Heart left ventricle (tissue), 16 donors: ENCODE measurements around the gene MEG3. TPM values are rescaled to one million over a fixed set of nuclear protein-coding genes. Genes with fewer than 3 reads are reported as not detected.

Experiments used
- ATAC-seq, 4 donors: fragments of 200-7000 bp; cut with Tn5 transposase; one replicate each; pipeline ENCODE4 v1.9.1; 2020 to 2022; ENCODE audit warnings: moderate library complexity in 4 of 4, mild to moderate bottlenecking in 3 of 4, moderate number of reproducible peaks in 1 of 4
- DNase-seq, 5 donors: peaks; one replicate each; pipeline ENCODE4 v3.0.0-alpha.2; 2020
- H3K27ac ChIP-seq, 12 donors: fragments of 200-600 bp; sonication (generic) in 4 of 12; one replicate each; pipeline versions ENCODE4 v1.5.0 to v1.8.0; 2016 to 2022; ENCODE audit warnings: mild to moderate bottlenecking in 2 of 12
- H3K27me3 ChIP-seq, 9 donors: fragments of 200-600 bp; sonication (generic) in 2 of 9; one replicate each; pipeline versions ENCODE4 v1.5.1 to v1.8.0; 2016 to 2022; ENCODE audit warnings: mild to moderate bottlenecking in 3 of 9
- H3K36me3 ChIP-seq, 9 donors: fragments of 200-600 bp; sonication (generic) in 2 of 9; one replicate each; pipeline versions ENCODE4 v1.5.0 to v1.8.0; 2018 to 2022; ENCODE audit warnings: mild to moderate bottlenecking in 2 of 9
- H3K4me1 ChIP-seq, 12 donors: fragments of 200-600 bp; sonication (generic) in 4 of 12; one replicate each; pipeline versions ENCODE4 v1.5.0 to v1.8.0; 2016 to 2022; ENCODE audit warnings: mild to moderate bottlenecking in 3 of 12
- H3K4me3 ChIP-seq, 12 donors: fragments of 200-600 bp; sonication (generic) in 4 of 12; one replicate each; pipeline versions ENCODE4 v1.5.0 to v1.8.0; 2017 to 2022; ENCODE audit warnings: mild to moderate bottlenecking in 9 of 12, moderate library complexity in 4 of 12
- H3K9me3 ChIP-seq, 12 donors: fragments of 200-600 bp; sonication (generic) in 4 of 12; one replicate each; pipeline versions ENCODE4 v1.5.0 to v1.8.0; 2016 to 2022; ENCODE audit warnings: mild to moderate bottlenecking in 1 of 12
- POLR2A ChIP-seq, 2 donors: fragments of 450-650 bp; IDR thresholded peaks; one replicate each; pipeline ENCODE4 v1.6.1; 2017; ENCODE audit warnings: antibody characterized with exemption in 2 of 2, mild to moderate bottlenecking in 2 of 2, moderate library complexity in 2 of 2
- WGBS, 4 donors: extraction: QIAGEN DNeasy Blood & Tissue Kit in 2 of 4; methylation state at CpG; one replicate each; pipeline versions ENCODE4 v1.1.5 to v1.1.7; 2013 to 2018; 5-methylcytosine and 5-hydroxymethylcytosine counted together
- intact Hi-C, 10 donors: fragments of 100-400 bp; cut with DNase I; formaldehyde crosslinking; loops; one replicate each; pipeline versions ENCODE4 v1.11.1 to v1.14.2; 2022
- polyA plus RNA-seq, 2 donors: library from polyadenylated mRNA; stranded (reverse); fragments of 200-250 nt; gene quantifications; one replicate each; pipeline ENCODE4 v1.2.3, GENCODE V29; 2013
- total RNA-seq, 9 donors: library from RNA; depleted of rRNA in 2 of 9; stranded (reverse); fragments of >200 nt in 2 of 9; fragmentation: NEBNext Ultra II Directional in 3 of 9; extraction: Animal tissue kit (Norgen Biotek cat#: 25700) in 3 of 9; gene quantifications; one replicate each; pipeline versions ENCODE4 v1.1.0 to v1.2.4, GENCODE V29; 2016 to 2023
- TF ChIP-seq, protein P1 (sequence below), 12 donors: fragments of 200-600 bp; sonication (generic) in 4 of 12; IDR thresholded peaks; one replicate each; pipeline versions ENCODE4 v1.5.0 to v1.8.0; 2018 to 2022; ENCODE audit warnings: antibody characterized with exemption in 12 of 12, mild to moderate bottlenecking in 5 of 12
- donor health status: ischemic (EF 13 %, LVEDD 7.1; RV severe dilation, severe dysfunction).
- donor health status: healthy with polysubstance abuse.
- donor health status: DM: no; HTN: yes; CAD: no.
- donor health status: DM: no; HTN: no; CAD: no.
- donor health status: ischemic (EF 25% LVEDD 6.9; RV normal size, moderate dysfunction).
- donor health status: ischemic (EF 25% LVEDD 5.7; RV mildly dilated, moderate dysfunction).
- donor health status: healthy.
- donor health status: DM: yes; HTN: yes; CAD: no.
- donor health status: ischemic (EF 35%, LVEDD 5.7; RV mildly dilated, moderate dysfunction).
- donor health status: nonischemic (EF 11% LVEDD 7.7; RV severe dilation, severe dysfunction).
- donor health status: DM: yes; HTN: yes; CAD: no.
- donor health status: PGD.
- donor health status: ischemic (EF 29% LVEDD 5.4; RV normal size, mild dysfunction).
- donor health status: nonischemic (EF 23%, LVEDD 6.1; RV moderate dilation, normal function).

The MEG3 gene
- total and polyA plus RNA-seq, 11 donors, result 3.6 to 37.7 (median 9.9) TPM

DNA sequence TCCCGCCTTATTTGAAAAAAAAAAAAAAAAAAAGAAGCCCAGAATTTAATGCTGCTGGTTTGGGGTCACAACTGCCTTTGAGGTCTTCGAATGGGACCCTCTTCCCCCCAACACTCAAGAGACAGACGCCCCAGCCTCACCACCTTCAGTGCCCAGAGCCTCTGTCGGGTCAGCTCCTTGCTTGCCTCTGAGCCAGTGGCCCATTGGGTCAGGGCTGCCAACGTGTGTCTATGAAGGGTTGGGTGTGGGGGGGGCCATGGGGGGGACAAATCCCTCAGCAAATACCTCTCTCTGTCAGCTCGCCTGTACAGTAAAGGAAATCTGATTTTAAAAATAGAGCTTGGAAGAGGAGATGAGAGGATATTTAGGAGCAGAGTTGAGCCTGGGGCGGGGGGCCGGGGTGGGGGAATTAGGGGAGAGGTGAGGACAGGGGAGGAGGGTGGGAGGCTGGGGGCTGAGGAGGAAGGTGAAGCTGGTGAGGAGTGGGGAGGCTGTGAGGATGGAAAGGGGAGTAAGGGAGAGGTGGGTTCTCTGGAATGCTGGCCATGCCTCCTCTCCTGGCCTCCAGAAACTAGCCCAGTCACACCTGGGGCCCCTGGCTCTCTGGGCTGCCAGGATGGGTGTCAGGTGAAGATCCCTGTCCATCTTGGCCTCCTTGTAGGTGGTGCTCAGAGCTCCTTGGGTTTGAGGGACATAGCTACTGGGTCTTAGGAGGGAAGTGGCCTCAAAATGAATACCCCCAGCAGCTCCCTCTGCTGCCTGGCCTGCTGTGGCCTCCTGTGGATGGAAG lies 64.3 kb downstream of the MEG3 start:
- DNase-seq (peak in 3 of 5 donors; percentile 8 to 26 (median 16)), ATAC-seq (no peak)
- WGBS, 4 donors, result 81 to 87% (median 85%) methylated on average over 8 of the region's 8 CpGs
- Histone ChIP-seq H3K4me1 (no peaks in the 10 kb centered on the region), H3K9me3 (no peaks in the 10 kb centered on the region), H3K27ac (no peak overlapping the region), H3K4me3 (no peak overlapping the region), H3K27me3 (peaks cover 0 to 32% (median 0%) of the 10 kb centered on the region in 9 donors), H3K36me3 (no peaks in the 10 kb centered on the region)
- TF ChIP-seq POLR2A (IDR thresholded peaks at IDR 0.05), result no peak
- TF ChIP-seq, protein P1, sequence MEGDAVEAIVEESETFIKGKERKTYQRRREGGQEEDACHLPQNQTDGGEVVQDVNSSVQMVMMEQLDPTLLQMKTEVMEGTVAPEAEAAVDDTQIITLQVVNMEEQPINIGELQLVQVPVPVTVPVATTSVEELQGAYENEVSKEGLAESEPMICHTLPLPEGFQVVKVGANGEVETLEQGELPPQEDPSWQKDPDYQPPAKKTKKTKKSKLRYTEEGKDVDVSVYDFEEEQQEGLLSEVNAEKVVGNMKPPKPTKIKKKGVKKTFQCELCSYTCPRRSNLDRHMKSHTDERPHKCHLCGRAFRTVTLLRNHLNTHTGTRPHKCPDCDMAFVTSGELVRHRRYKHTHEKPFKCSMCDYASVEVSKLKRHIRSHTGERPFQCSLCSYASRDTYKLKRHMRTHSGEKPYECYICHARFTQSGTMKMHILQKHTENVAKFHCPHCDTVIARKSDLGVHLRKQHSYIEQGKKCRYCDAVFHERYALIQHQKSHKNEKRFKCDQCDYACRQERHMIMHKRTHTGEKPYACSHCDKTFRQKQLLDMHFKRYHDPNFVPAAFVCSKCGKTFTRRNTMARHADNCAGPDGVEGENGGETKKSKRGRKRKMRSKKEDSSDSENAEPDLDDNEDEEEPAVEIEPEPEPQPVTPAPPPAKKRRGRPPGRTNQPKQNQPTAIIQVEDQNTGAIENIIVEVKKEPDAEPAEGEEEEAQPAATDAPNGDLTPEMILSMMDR (IDR thresholded peaks at IDR 0.05), result no peak
- intact Hi-C loops, result no loop called here

DNA sequence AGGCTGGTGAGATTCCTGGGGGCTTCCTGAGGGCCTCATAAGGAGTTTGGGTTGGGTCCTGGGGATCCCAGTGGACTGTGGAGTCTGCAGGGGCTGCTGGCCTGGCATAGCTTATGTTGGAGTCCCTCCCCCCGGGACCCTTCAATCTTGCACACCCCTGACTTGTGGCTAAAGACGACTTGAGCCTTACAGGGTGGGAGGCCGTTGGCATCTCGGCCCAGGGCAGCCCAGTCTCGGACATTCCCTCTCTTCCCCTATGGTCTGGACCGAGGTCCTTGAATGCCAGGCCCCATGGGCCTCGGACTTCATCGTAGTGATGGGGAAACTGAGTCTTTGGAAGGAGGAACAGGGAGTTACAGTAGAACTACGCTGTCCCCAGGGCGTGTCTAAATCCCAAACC lies 65.1 kb downstream of the MEG3 start:
- H3K4me1 ChIP-seq, result no peaks in the 10 kb centered on the region
- H3K27me3 ChIP-seq, result peaks cover 0 to 40% (median 2%) of the 10 kb centered on the region in 9 donors
- no peaks in the 10 kb centered on the region for H3K36me3 ChIP-seq
- H3K4me3 ChIP-seq, result no peak overlapping the region
- intact Hi-C loops, result no loop called here
- 85 to 92% (median 88%) methylated on average over 10 of the region's 10 CpGs for WGBS, 4 donors
- no peak overlapping the region for H3K27ac ChIP-seq
- ATAC-seq, result no peak
- no peaks in the 10 kb centered on the region for H3K9me3 ChIP-seq
- TF ChIP-seq POLR2A (IDR thresholded peaks at IDR 0.05), result no peak
- TF ChIP-seq, protein P1 (IDR thresholded peaks at IDR 0.05), result no peak
- peak in 3 of 5 donors; percentile 11 to 42 (median 20) for DNase-seq

- H3K4me1 ChIP-seq, result no peaks in the 10 kb centered on the region
- no peak overlapping the region for H3K4me3 ChIP-seq
- H3K27ac ChIP-seq, result no peak overlapping the region
- WGBS, 4 donors, result 86 to 89% (median 88%) methylated on average over 10 to 13 of the region's 13 CpGs
- DNase-seq (peak in 3 of 5 donors; percentile 11 to 38 (median 15)), ATAC-seq (no peak)
- no peaks in the 10 kb centered on the region for H3K9me3 ChIP-seq
- peaks cover 0 to 48% (median 3%) of the 10 kb centered on the region in 9 donors for H3K27me3 ChIP-seq
- intact Hi-C loops, result no loop called here
- no peak for TF ChIP-seq POLR2A (IDR thresholded peaks at IDR 0.05)
- TF ChIP-seq, protein P1 (IDR thresholded peaks at IDR 0.05), result no peak
- no peaks in the 10 kb centered on the region for H3K36me3 ChIP-seq
Measured at GRCh38 chr14:100891501-100892445, 65.9 kb downstream of the MEG3 start.
